Adipocyte (in vitro differentiated cells): ENCODE results near the gene RABGEF1.
"Not testable (repeated sequence)": the region's sequence is repeated elsewhere in the genome, so short reads cannot be mapped to it uniquely, and the experiment has no call there.

Experiments
- DNase-seq: peaks from one replicate; pipeline ENCODE4 v3.0.0-alpha.2; 2015; ENCODE audit warnings: low read depth
- H3K27me3 ChIP-seq: replicated peaks from 2 replicates; pipeline ENCODE4 v1.7.0; 2013; ENCODE audit warnings: mild to moderate bottlenecking, low read length, moderate library complexity; ENCODE audit not compliant: control insufficient read depth, insufficient read depth
- H3K36me3 ChIP-seq: 2 replicates; pipeline ENCODE4 v1.7.0; 2013; ENCODE audit warnings: low read length, mild to moderate bottlenecking, moderate library complexity; ENCODE audit not compliant: control insufficient read depth, insufficient read depth, severe bottlenecking
- H3K4me1 ChIP-seq: 2 replicates; pipeline ENCODE4 v1.7.0; 2013; ENCODE audit warnings: mild to moderate bottlenecking, low read length, moderate library complexity; ENCODE audit not compliant: control insufficient read depth, insufficient read depth
- H3K4me3 ChIP-seq: 2 replicates; pipeline ENCODE4 v1.7.0; 2013; ENCODE audit warnings: mild to moderate bottlenecking, low read length, moderate library complexity
- H3K9ac ChIP-seq: 2 replicates; pipeline ENCODE4 v1.7.0; 2013; ENCODE audit warnings: mild to moderate bottlenecking, low read length, moderate library complexity
- H3K9me3 ChIP-seq: 2 replicates; pipeline ENCODE4 v1.7.0; 2013; ENCODE audit warnings: mild to moderate bottlenecking, low read length, moderate library complexity; ENCODE audit not compliant: control insufficient read depth

RABGEF1 gene

DNA sequence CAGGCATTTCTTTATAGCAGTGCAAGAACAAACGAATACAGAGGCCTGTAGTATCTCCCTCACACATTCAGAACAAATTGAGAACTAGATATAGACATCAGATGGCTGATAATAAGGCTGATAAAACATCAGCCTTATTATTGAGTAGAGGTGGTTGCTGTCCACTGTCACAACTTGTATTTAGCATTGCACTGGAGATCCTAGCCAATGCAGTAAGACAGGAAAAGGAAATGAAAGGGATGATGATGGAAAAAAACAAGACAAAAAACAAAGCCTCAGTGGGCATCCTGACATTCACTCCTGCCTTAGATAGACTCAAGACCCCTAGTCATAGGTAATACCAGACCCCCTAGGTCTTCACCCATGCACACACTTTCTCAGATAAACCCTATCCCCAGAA is 4.7 kb upstream of the RABGEF1 start:
- peaks cover 7% of the 10 kb centered on the region for H3K4me1 ChIP-seq
- peaks cover 7% of the 10 kb centered on the region for H3K9me3 ChIP-seq
- DNase-seq, result no peak
- no peak overlapping the region for H3K4me3 ChIP-seq
- H3K27me3 ChIP-seq, result no peaks in the 10 kb centered on the region
- peaks cover 12% of the 10 kb centered on the region for H3K36me3 ChIP-seq
- no peak overlapping the region for H3K9ac ChIP-seq

DNA sequence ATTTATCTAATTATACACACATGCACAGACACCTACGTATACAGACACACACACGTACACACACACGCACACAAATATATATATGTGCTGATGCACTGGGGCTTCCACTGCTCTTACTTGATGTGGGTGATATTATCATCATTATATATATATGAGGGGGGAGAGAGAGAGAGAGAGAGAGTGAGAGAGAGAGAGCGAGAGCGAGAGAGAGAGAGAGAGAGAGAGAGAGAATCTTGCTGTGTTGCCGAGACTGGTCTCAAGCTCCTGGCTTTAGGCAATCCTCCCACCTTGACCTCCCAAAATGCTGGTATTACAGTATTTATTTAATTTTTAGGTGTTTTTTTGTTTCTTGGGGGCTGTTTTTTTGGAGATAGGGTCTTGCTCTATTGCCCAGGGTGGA is 3.6 kb upstream of the RABGEF1 start:
- H3K36me3 ChIP-seq, result peaks cover 12% of the 10 kb centered on the region
- peaks cover 7% of the 10 kb centered on the region for H3K4me1 ChIP-seq
- DNase-seq, result no peak
- no peaks in the 10 kb centered on the region for H3K27me3 ChIP-seq
- peaks cover 7% of the 10 kb centered on the region for H3K9me3 ChIP-seq
- no peak overlapping the region for H3K9ac ChIP-seq
- H3K4me3 ChIP-seq, result no peak overlapping the region

- Histone ChIP-seq H3K9ac (no peak overlapping the region), H3K9me3 (peaks cover 7% of the 10 kb centered on the region), H3K36me3 (peaks cover 12% of the 10 kb centered on the region), H3K4me3 (no peak overlapping the region), H3K27me3 (no peaks in the 10 kb centered on the region), H3K4me1 (peaks cover 4% of the 10 kb centered on the region)
- no peak for DNase-seq
Observed at GRCh38 chr7:66737667-66738066, 2.9 kb upstream of the RABGEF1 start.

DNA sequence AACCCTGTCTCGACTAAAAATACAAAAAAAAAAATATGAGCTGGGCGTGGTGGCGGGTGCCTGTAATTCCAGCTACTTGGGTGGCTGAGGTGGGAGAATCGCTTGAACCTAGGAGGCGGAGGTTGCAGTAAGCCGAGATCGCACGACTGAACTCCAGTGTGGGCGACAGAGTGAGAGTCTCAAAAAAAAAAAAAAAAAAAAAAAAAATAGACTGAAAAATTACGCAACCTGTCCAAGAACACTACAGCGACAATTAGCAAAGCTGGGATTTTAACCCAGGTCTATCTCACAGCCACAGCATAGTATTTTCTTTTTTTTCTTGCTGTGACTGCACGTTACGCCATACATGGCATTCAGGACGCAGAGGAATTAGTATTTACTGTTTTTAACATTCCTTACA is 1.1 kb upstream of the RABGEF1 start:
- H3K4me3 ChIP-seq, result peak overlapping the region; percentile 94
- peaks cover 12% of the 10 kb centered on the region for H3K36me3 ChIP-seq
- peak overlapping the region; percentile 98 for H3K9ac ChIP-seq
- peaks cover 10% of the 10 kb centered on the region for H3K4me1 ChIP-seq
- no peaks in the 10 kb centered on the region for H3K27me3 ChIP-seq
- peak; percentile 12 for DNase-seq
- peaks cover 7% of the 10 kb centered on the region for H3K9me3 ChIP-seq

DNA sequence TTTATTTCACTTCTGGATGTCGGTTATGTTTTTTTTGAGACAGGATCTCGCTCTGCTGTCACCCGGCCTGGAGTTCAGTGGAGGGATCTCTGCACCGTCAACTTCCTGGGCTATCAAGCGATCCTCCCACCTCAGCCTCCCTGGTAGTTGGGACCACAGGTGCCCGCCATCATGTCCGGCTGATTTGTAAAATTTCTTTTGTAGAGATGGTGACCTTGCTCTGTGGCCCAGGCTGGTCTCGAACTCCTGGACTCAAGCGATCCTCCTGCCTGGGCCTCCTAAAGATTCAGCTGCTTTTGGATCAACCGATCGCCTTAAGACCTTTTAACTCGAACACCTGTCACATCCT is 606 bp upstream of the RABGEF1 start:
- peaks cover 12% of the 10 kb centered on the region for H3K36me3 ChIP-seq
- no peaks in the 10 kb centered on the region for H3K27me3 ChIP-seq
- H3K4me1 ChIP-seq, result peaks cover 10% of the 10 kb centered on the region
- H3K9ac ChIP-seq, result peak overlapping the region; percentile 98
- DNase-seq, result no peak
- peaks cover 7% of the 10 kb centered on the region for H3K9me3 ChIP-seq
- H3K4me3 ChIP-seq, result peak overlapping the region; percentile 94

DNA sequence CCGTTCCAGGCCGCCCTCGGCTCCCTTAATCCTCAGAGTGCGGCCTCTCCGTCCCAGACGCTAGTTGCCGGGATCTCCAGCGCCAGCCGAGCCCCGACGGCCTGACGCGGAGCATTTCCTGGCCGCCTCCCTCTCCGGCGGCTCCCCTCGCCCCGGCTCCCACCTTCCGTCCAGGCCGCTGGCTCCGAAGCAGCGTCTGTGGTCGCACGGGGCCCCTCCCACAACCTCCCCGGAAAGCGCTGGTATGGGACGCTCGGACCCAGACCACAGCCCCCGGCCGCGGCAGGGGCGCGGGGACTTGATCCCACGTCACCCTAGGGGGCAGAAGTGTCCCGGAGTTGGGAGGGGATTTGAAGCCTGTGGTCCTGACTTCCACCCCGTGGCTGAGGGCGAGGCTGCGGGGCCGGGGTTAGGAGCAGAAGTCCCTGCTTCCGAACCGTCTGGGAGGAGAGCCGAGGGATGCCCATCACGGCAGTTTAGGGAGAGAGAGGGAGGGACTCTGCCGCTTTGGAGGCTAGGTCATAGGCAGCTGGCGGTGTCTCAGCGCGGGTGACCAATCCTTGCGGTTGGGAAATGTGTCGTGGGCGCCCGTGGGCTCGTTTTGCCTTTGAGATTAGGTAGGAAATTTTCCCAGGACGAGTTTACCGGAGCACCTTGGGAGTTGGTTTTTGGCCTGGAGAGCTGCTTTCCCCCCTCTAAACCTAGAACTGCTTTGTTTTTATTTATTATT is 612 bp downstream of the RABGEF1 start:
- H3K4me3 ChIP-seq, result peak overlapping the region; percentile 94
- not testable (repeated sequence) for H3K36me3 ChIP-seq, H3K27me3 ChIP-seq, H3K9me3 ChIP-seq
- peak; percentile 68 for DNase-seq
- peak overlapping the region; percentile 98 for H3K9ac ChIP-seq
- H3K4me1 ChIP-seq, result peaks cover 10% of the 10 kb centered on the region

GRCh38 chr7:66741710-66742049 is 1.1 kb downstream of the RABGEF1 start:
- Histone ChIP-seq H3K4me3 (peak overlapping the region; percentile 94), H3K9me3 (no peaks in the 10 kb centered on the region), H3K36me3 (no peaks in the 10 kb centered on the region), H3K4me1 (peaks cover 10% of the 10 kb centered on the region), H3K27me3 (no peaks in the 10 kb centered on the region), H3K9ac (peak overlapping the region; percentile 98)
- no peak for DNase-seq

DNA sequence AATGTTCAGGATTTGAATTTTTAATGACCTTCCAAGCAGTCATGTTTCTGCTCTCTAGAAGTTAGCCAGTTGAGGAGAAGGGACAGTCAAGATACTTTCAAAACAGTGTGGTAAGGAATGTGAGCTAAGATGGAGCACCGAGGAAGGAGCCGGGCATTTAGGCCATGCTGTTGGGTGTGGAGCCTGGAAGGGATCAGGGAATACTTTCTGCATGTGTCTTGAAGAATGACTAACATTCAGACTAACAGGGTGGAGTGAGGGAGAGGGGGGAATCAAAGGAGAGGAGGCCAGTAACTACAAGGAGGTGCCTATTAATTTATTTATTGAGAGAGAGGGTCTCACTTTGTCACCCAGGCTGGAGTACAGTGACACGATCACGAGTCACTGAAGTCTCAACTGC is 1.8 kb downstream of the RABGEF1 start:
- not testable (repeated sequence) for H3K36me3 ChIP-seq, H3K27me3 ChIP-seq, H3K9me3 ChIP-seq
- Histone ChIP-seq H3K4me1 (peaks cover 15% of the 10 kb centered on the region), H3K9ac (peak overlapping the region; percentile 66), H3K4me3 (peak overlapping the region; percentile 94)
- DNase-seq, result peak; percentile 68

DNA sequence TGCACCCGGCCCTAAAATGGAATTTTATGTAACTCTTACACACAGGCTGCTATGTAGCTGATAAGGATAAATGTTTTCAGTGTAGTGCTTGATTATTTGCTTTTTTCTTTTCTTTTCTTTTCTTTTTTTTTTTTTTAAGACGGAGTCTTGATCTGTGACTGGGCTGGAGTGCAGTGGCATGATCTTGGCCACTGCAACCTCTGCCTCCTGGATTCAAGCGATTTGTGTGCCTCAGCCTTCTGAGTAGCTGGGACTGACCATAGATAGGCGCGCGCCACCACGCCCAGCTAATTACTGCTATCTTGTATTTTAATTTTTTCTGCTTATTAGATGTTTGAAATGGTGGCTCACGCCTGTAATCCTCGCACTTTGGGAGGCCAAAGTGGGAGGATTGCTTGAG is 3.4 kb downstream of the RABGEF1 start:
- Histone ChIP-seq H3K27me3 (no peaks in the 10 kb centered on the region), H3K9me3 (no peaks in the 10 kb centered on the region), H3K9ac (no peak overlapping the region), H3K36me3 (peaks cover 3% of the 10 kb centered on the region), H3K4me3 (no peak overlapping the region), H3K4me1 (peaks cover 31% of the 10 kb centered on the region)
- DNase-seq, result no peak

DNA sequence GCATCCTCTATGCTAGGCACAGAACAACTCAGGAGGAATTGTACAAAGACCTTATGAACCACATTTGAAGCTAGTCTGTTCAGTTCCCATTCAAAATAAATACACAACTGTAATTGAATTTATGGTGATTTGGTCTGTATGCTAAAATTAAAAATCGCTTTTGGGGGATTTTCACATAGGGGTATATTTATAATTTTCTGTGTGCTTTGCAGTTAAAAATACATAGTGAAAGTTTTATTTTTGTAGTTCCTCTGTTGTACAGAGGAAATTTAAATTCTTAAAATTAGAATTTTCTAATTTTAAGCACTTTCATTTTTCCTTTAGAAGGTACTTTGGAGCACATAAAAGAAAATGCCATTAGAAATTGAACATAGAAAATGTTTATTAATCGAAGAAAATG is 6.9 kb downstream of the RABGEF1 start:
- Histone ChIP-seq H3K27me3 (no peaks in the 10 kb centered on the region), H3K4me3 (no peak overlapping the region), H3K9me3 (no peaks in the 10 kb centered on the region), H3K4me1 (peaks cover 30% of the 10 kb centered on the region), H3K9ac (peak overlapping the region; percentile 48), H3K36me3 (peaks cover 3% of the 10 kb centered on the region)
- no peak for DNase-seq

GRCh38 chr7:66747881-66748511 is 7.5 kb downstream of the RABGEF1 start:
- H3K9me3 ChIP-seq, result no peaks in the 10 kb centered on the region
- peaks cover 3% of the 10 kb centered on the region for H3K36me3 ChIP-seq
- H3K27me3 ChIP-seq, result no peaks in the 10 kb centered on the region
- peak; percentile 63 for DNase-seq
- H3K4me3 ChIP-seq, result peak overlapping the region; percentile 31
- peaks cover 30% of the 10 kb centered on the region for H3K4me1 ChIP-seq
- no peak overlapping the region for H3K9ac ChIP-seq

GRCh38 chr7:66748791-66749190 is 8.3 kb downstream of the RABGEF1 start:
- no peak overlapping the region for H3K4me3 ChIP-seq
- peaks cover 25% of the 10 kb centered on the region for H3K4me1 ChIP-seq
- no peaks in the 10 kb centered on the region for H3K27me3 ChIP-seq
- no peaks in the 10 kb centered on the region for H3K9me3 ChIP-seq
- DNase-seq, result peak; percentile 38
- no peak overlapping the region for H3K9ac ChIP-seq
- H3K36me3 ChIP-seq, result peaks cover 3% of the 10 kb centered on the region
